ENCODE measurements around the gene KCNQ1. TPM values are rescaled to one million over a fixed set of nuclear protein-coding genes. Genes with fewer than 3 reads are reported as not detected.
A peak's percentile ranks its signal among the peaks of the same experiment; 100 is the strongest.

Gene KCNQ1
- total and polyA plus RNA-seq, 2 of the 13 experiments (the other 11 are each of a cell fraction or from before 2014, with no cell fraction given) = 0.02 to 0.08 TPM

DNA sequence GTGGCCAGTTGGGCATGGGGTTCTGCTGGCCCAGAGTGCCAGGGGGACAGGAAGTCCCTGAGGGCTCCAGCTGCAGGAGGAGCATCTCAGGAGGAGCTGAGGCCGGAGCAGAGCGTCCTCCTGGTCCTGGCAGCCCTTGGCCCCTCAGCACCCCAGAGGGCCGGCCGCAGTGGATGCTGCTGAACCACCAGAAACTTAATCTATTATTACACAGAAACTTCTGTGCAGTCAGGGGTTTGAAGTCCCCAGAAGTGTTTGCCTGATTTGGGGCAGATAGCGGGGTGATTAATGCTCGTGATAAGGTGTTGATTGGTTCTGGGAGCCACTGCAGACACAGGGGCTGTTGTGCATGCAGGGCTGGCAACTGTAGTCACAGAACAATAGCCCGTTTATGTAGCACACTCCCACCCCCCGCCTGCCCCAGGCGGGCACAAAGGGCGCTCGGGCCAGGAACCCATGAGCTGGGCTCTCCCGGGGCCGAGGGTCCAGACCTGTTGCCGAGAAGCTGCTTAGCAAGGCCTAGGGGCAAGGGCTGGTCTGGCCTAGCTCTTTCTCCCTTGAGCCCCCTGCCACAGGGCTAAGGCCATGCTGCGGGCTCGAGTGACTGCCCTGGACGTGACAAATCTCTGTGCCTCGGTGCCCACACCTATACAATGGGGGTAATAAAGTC, 284.0 kb downstream of the KCNQ1 start (continued):
- peak; percentile 80 to 91; a peak in 3 of 4 replicates for TF ChIP-seq EP300 (IDR thresholded peaks at IDR 0.05; ENCODE audit: low read depth in 2 of 2, low read length in 2 of 2)
- TF ChIP-seq EP300 (CRISPR knock-in tag; IDR thresholded peaks at IDR 0.05; ENCODE audit: borderline replicate concordance) = peak; percentile 80
- peak; percentile 91 for TF ChIP-seq GATAD2A (CRISPR knock-in tag; IDR thresholded peaks at IDR 0.05)
- no peak for TF ChIP-seq RBM39 (IDR thresholded peaks at IDR 0.05; ENCODE audit: low read depth, low read length, poor library complexity, severe bottlenecking)
- TF ChIP-seq PCBP2 (optimal IDR thresholded peaks at IDR 0.05; ENCODE audit: low read depth, low read length, poor library complexity, severe bottlenecking) = no peak
- TF ChIP-seq, protein P1, sequence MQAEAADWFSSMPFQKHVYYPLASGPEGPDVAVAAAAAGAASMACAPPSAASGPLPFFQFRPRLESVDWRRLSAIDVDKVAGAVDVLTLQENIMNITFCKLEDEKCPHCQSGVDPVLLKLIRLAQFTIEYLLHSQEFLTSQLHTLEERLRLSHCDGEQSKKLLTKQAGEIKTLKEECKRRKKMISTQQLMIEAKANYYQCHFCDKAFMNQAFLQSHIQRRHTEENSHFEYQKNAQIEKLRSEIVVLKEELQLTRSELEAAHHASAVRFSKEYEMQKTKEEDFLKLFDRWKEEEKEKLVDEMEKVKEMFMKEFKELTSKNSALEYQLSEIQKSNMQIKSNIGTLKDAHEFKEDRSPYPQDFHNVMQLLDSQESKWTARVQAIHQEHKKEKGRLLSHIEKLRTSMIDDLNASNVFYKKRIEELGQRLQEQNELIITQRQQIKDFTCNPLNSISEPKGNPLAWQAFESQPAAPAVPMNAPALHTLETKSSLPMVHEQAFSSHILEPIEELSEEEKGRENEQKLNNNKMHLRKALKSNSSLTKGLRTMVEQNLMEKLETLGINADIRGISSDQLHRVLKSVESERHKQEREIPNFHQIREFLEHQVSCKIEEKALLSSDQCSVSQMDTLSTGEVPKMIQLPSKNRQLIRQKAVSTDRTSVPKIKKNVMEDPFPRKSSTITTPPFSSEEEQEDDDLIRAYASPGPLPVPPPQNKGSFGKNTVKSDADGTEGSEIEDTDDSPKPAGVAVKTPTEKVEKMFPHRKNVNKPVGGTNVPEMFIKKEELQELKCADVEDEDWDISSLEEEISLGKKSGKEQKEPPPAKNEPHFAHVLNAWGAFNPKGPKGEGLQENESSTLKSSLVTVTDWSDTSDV (CRISPR knock-in tag; IDR thresholded peaks at IDR 0.05) = no peak
- TF ChIP-seq, protein P2, sequence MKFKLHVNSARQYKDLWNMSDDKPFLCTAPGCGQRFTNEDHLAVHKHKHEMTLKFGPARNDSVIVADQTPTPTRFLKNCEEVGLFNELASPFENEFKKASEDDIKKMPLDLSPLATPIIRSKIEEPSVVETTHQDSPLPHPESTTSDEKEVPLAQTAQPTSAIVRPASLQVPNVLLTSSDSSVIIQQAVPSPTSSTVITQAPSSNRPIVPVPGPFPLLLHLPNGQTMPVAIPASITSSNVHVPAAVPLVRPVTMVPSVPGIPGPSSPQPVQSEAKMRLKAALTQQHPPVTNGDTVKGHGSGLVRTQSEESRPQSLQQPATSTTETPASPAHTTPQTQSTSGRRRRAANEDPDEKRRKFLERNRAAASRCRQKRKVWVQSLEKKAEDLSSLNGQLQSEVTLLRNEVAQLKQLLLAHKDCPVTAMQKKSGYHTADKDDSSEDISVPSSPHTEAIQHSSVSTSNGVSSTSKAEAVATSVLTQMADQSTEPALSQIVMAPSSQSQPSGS (CRISPR knock-in tag; IDR thresholded peaks at IDR 0.05) = no peak
- peak; percentile 96 for TF ChIP-seq ZBTB7A (CRISPR knock-in tag; IDR thresholded peaks at IDR 0.05)
- TF ChIP-seq ZMAT3 (CRISPR knock-in tag; conservative IDR thresholded peaks at IDR 0.05) = peak; percentile 74
- TF ChIP-seq SOX6 (IDR thresholded peaks at IDR 0.05) = no peak
- TF ChIP-seq SOX6 (CRISPR knock-in tag; IDR thresholded peaks at IDR 0.05) = peak; percentile 98
- TF ChIP-seq POLR2AphosphoS5 (IDR thresholded peaks at IDR 0.05; ENCODE audit: low read depth, low read length) = 0 out of 2 replicates have a peak, but pooled peaks have one; percentile 24
- peak; percentile 37; the same call in 1 of the 2 replicates for TF ChIP-seq ZNF746 (CRISPR knock-in tag; IDR thresholded peaks at IDR 0.05)
- TF ChIP-seq ZNF782 (CRISPR knock-in tag; IDR thresholded peaks at IDR 0.05; ENCODE audit: borderline replicate concordance) = 0 out of 2 replicates have a peak, but pooled peaks have one; percentile 47
- peak; percentile 91 for TF ChIP-seq TARDBP (CRISPR knock-in tag; IDR thresholded peaks at IDR 0.05)
- TF ChIP-seq ZNF549 (CRISPR knock-in tag; IDR thresholded peaks at IDR 0.05) = peak; percentile 94
- TF ChIP-seq, protein P3, sequence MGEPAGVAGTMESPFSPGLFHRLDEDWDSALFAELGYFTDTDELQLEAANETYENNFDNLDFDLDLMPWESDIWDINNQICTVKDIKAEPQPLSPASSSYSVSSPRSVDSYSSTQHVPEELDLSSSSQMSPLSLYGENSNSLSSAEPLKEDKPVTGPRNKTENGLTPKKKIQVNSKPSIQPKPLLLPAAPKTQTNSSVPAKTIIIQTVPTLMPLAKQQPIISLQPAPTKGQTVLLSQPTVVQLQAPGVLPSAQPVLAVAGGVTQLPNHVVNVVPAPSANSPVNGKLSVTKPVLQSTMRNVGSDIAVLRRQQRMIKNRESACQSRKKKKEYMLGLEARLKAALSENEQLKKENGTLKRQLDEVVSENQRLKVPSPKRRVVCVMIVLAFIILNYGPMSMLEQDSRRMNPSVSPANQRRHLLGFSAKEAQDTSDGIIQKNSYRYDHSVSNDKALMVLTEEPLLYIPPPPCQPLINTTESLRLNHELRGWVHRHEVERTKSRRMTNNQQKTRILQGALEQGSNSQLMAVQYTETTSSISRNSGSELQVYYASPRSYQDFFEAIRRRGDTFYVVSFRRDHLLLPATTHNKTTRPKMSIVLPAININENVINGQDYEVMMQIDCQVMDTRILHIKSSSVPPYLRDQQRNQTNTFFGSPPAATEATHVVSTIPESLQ (CRISPR knock-in tag; conservative IDR thresholded peaks at IDR 0.05) = no peak
- TF ChIP-seq, protein P4, sequence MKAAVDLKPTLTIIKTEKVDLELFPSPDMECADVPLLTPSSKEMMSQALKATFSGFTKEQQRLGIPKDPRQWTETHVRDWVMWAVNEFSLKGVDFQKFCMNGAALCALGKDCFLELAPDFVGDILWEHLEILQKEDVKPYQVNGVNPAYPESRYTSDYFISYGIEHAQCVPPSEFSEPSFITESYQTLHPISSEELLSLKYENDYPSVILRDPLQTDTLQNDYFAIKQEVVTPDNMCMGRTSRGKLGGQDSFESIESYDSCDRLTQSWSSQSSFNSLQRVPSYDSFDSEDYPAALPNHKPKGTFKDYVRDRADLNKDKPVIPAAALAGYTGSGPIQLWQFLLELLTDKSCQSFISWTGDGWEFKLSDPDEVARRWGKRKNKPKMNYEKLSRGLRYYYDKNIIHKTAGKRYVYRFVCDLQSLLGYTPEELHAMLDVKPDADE (CRISPR knock-in tag; IDR thresholded peaks at IDR 0.05) = no peak
- peak; percentile 56; the same call in 1 of the 2 replicates for TF ChIP-seq PHF20 (CRISPR knock-in tag; IDR thresholded peaks at IDR 0.05)
- TF ChIP-seq NFYC (CRISPR knock-in tag; IDR thresholded peaks at IDR 0.05) = peak; percentile 40; the same call in 1 of the 2 replicates
- peak; percentile 82; the same call in 1 of the 2 replicates for TF ChIP-seq ZNF350 (CRISPR knock-in tag; IDR thresholded peaks at IDR 0.05; ENCODE audit: borderline replicate concordance, low read depth)
- TF ChIP-seq, protein P5, sequence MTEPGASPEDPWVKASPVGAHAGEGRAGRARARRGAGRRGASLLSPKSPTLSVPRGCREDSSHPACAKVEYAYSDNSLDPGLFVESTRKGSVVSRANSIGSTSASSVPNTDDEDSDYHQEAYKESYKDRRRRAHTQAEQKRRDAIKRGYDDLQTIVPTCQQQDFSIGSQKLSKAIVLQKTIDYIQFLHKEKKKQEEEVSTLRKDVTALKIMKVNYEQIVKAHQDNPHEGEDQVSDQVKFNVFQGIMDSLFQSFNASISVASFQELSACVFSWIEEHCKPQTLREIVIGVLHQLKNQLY (CRISPR knock-in tag; IDR thresholded peaks at IDR 0.05) = peak; percentile 69
- peak; percentile 88 for TF ChIP-seq AGO1 (IDR thresholded peaks at IDR 0.05; ENCODE audit: low read depth, low read length, poor library complexity, severe bottlenecking)

Measured in HepG2 (cell line).